Measurements from ENCODE around the gene LRRC8B.
"Not testable (repeated sequence)": the region's sequence is repeated elsewhere in the genome, so short reads cannot be mapped to it uniquely, and the experiment has no call there.

Gene LRRC8B

GRCh38 chr1:89502895-89503294, 21.7 kb upstream of the LRRC8B start:
- H3K4me3 ChIP-seq (ENCODE audit: low read depth, low read length) = no peak overlapping the region
- POLR2A ChIA-PET = no interaction called here
- TF ChIP-seq, protein P1, sequence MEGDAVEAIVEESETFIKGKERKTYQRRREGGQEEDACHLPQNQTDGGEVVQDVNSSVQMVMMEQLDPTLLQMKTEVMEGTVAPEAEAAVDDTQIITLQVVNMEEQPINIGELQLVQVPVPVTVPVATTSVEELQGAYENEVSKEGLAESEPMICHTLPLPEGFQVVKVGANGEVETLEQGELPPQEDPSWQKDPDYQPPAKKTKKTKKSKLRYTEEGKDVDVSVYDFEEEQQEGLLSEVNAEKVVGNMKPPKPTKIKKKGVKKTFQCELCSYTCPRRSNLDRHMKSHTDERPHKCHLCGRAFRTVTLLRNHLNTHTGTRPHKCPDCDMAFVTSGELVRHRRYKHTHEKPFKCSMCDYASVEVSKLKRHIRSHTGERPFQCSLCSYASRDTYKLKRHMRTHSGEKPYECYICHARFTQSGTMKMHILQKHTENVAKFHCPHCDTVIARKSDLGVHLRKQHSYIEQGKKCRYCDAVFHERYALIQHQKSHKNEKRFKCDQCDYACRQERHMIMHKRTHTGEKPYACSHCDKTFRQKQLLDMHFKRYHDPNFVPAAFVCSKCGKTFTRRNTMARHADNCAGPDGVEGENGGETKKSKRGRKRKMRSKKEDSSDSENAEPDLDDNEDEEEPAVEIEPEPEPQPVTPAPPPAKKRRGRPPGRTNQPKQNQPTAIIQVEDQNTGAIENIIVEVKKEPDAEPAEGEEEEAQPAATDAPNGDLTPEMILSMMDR (IDR thresholded peaks at IDR 0.05; ENCODE audit: insufficient read depth, low read length, missing control alignments) = no peak
- CTCF ChIA-PET = interaction anchor here (1.3 kb wide), 1 partner anchor 9 kb away, joined by 3 read pairs; no protein-coding TSS in a partner anchor
- no peak for DNase-seq (ENCODE audit: low read depth, low spot score)

GRCh38 chr1:89503690-89504089, 20.9 kb upstream of the LRRC8B start:
- TF ChIP-seq, protein P1 (IDR thresholded peaks at IDR 0.05; ENCODE audit: insufficient read depth, low read length, missing control alignments) = no peak
- CTCF ChIA-PET = interaction anchor here (1.5 kb wide), 1 partner anchor 20 kb away, joined by 4 read pairs; no protein-coding TSS in a partner anchor

GRCh38 chr1:89510061-89510460, 14.6 kb upstream of the LRRC8B start:
- POLR2A ChIA-PET; DNase-seq (ENCODE audit: low read depth, low spot score); CTCF ChIA-PET; H3K4me3 ChIP-seq (ENCODE audit: low read depth, low read length): not testable (repeated sequence)

More at GRCh38 chr1:89503690-89504089, 20.9 kb upstream of the LRRC8B start:
- POLR2A ChIA-PET = no interaction called here
- no peak overlapping the region for H3K4me3 ChIP-seq (ENCODE audit: low read depth, low read length)
- DNase-seq (ENCODE audit: low read depth, low spot score) = no peak

- CTCF ChIA-PET = no interaction called here
These were observed 11.5 kb upstream of the LRRC8B start for GRCh38 chr1:89512996-89513720.

DNA sequence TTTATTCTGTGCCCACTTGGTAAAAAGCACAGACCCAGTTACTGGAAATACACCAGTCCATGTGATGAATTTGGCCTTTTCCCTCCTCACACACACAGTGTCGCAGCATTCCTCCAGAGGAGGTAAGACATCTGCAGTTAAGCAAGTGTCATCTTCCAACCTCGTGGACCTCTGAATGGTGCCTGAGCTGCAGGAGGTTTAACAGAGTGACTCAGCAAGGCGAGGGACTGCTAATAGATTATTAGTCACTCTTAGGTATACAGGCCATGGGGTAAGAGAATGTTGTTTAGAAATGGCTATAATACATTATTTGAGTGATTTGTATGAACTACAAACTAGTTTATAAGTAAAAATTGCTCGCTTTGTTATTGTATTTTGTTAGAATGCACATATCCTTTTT, 8.6 kb upstream of the LRRC8B start:
- H3K4me3 ChIP-seq (ENCODE audit: low read depth, low read length) = no peak overlapping the region
- TF ChIP-seq, protein P1 (IDR thresholded peaks at IDR 0.05; ENCODE audit: insufficient read depth, low read length, missing control alignments) = no peak
- ChIA-PET CTCF (interaction anchor here (1.0 to 2.0 kb wide), 3 partner anchors 31 to 247 kb away, joined by 3 to 8 read pairs (median 4); no protein-coding TSS in a partner anchor), POLR2A (no interaction called here)
- no peak for DNase-seq (ENCODE audit: low read depth, low spot score)

More at GRCh38 chr1:89512996-89513720, 11.5 kb upstream of the LRRC8B start:
- no peak overlapping the region for H3K4me3 ChIP-seq (ENCODE audit: low read depth, low read length)
- no peak for DNase-seq (ENCODE audit: low read depth, low spot score)
- POLR2A ChIA-PET = no interaction called here
- TF ChIP-seq, protein P1 (IDR thresholded peaks at IDR 0.05; ENCODE audit: insufficient read depth, low read length, missing control alignments) = no peak

DNA sequence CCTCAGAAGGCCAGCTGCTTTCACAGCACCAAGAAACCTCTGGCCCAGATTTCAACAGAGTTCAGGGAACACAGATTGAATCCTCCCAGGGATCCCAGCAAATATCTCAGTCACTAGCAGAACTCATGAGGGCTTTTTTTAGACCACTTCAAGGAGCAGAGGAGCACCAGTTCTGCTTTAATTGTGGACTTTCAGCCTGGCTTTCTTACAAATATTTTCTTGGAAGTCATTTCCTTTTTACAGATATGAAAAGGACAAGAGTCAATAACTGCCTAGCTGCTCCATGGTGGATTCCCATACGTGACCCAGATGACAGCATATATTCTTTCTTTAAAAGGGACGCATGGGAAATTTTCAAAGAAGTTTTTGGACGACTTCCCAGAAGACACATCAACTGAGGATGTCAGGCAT, 6.4 kb upstream of the LRRC8B start:
- CTCF ChIA-PET = interaction anchor here (0.7 to 4.2 kb wide), 8 partner anchors 32 to 338 kb away, joined by 3 to 21 read pairs (median 4); no protein-coding TSS in a partner anchor
- H3K4me3 ChIP-seq (ENCODE audit: low read depth, low read length) = no peak overlapping the region
- POLR2A ChIA-PET = no interaction called here
- no peak for DNase-seq (ENCODE audit: low read depth, low spot score)
- TF ChIP-seq, protein P1 (IDR thresholded peaks at IDR 0.05; ENCODE audit: insufficient read depth, low read length, missing control alignments) = no peak
